Left renal pelvis (tissue), 4 donors: Measurements from ENCODE around the gene NR2E1. TPM values are rescaled to one million over a fixed set of nuclear protein-coding genes. Genes with fewer than 3 reads are reported as not detected.

Experiments used
- DNase-seq, 4 donors: peaks; one replicate each; pipeline ENCODE4 v3.0.0-alpha.2; 2013; ENCODE audit warnings: low read depth in 4 of 4, low spot score in 3 of 4
- polyA plus RNA-seq, 4 donors: library from polyadenylated mRNA; unstranded; fragments of 120-200 nt; gene quantifications; one replicate each; pipeline ENCODE4 v1.2.1, GENCODE V29; 2013; ENCODE audit not compliant: insufficient read length in 4 of 4

The NR2E1 gene
- polyA plus RNA-seq: under 1 TPM in 1 of 4 donors, not detected in 3; 0.05 TPM

GRCh38 chr6:108165714-108166663, at the start of gene NR2E1:
Gene NR2E1 (plus strand): TSS chr6:108166022. CDS start chr6:108166766, 744 bp downstream.
- DNase-seq: no peak

GRCh38 chr6:108116546-108117426, 49.0 kb upstream of the NR2E1 start:
- no peak for DNase-seq

GRCh38 chr6:108117427-108118358, 48.1 kb upstream of the NR2E1 start:
- no peak for DNase-seq

GRCh38 chr6:108118359-108118724, 47.5 kb upstream of the NR2E1 start:
- DNase-seq: no peak

GRCh38 chr6:108118810-108119768, 46.7 kb upstream of the NR2E1 start:
- no peak for DNase-seq

- DNase-seq: no peak
These were observed 46.1 kb upstream of the NR2E1 start for GRCh38 chr6:108119769-108120141.

GRCh38 chr6:108120311-108120710, 45.5 kb upstream of the NR2E1 start:
- no peak for DNase-seq

- no peak for DNase-seq
These were observed 44.2 kb upstream of the NR2E1 start for GRCh38 chr6:108121612-108122011.

- DNase-seq: no peak
These were observed 42.3 kb upstream of the NR2E1 start for GRCh38 chr6:108123481-108123929.

- DNase-seq: no peak
These were observed 41.9 kb upstream of the NR2E1 start for GRCh38 chr6:108123946-108124345.

GRCh38 chr6:108127056-108127455, 38.8 kb upstream of the NR2E1 start:
- DNase-seq: no peak

- DNase-seq: no peak
These were observed 38.0 kb upstream of the NR2E1 start for GRCh38 chr6:108127826-108128225.

- DNase-seq: no peak
These were observed 35.6 kb upstream of the NR2E1 start for GRCh38 chr6:108130262-108130661.

GRCh38 chr6:108132863-108133262, 33.0 kb upstream of the NR2E1 start:
- no peak for DNase-seq

GRCh38 chr6:108133594-108134179, 32.1 kb upstream of the NR2E1 start:
- peak in 2 of 4 donors; percentile 60 to 73 for DNase-seq

- no peak for DNase-seq
These were observed 31.4 kb upstream of the NR2E1 start for GRCh38 chr6:108134213-108134970.

- DNase-seq: no peak
These were observed 23.6 kb upstream of the NR2E1 start for GRCh38 chr6:108142240-108142639.

GRCh38 chr6:108145639-108146038, 20.2 kb upstream of the NR2E1 start:
- DNase-seq: no peak
